ACHN (cell line): ENCODE measurements around the gene UBE2D3.
A peak's percentile ranks its signal among the peaks of the same experiment; 100 is the strongest.
"Not testable (repeated sequence)": the region's sequence is repeated elsewhere in the genome, so short reads cannot be mapped to it uniquely, and the experiment has no call there.

ENCODE experiments used
- DNase-seq: peaks from one replicate; pipeline ENCODE4 v3.0.0-alpha.2; 2015
- in situ Hi-C: cut with HindIII; loops from 2 replicates; pipeline ENCODE4 v1.10.0; 2017; ENCODE audit warnings: low sequenced_read_pairs, low pct_ligation_motif_present, low pct_unique_long_range_greater_than_20kb

Gene UBE2D3

GRCh38 chr4:102836596-102836995 lies 9.2 kb upstream of the UBE2D3 start:
- in situ Hi-C loops, result no loop called here

GRCh38 chr4:102832667-102833066 lies 5.3 kb upstream of the UBE2D3 start:
- in situ Hi-C loops, result no loop called here
- DNase-seq, result no peak

More at GRCh38 chr4:102836596-102836995, 9.2 kb upstream of the UBE2D3 start:
- DNase-seq, result no peak

GRCh38 chr4:102832105-102832504 lies 4.8 kb upstream of the UBE2D3 start:
- in situ Hi-C loops, result no loop called here
- no peak for DNase-seq

- no peak for DNase-seq
- in situ Hi-C loops, result no loop called here
These were observed 2.5 kb upstream of the UBE2D3 start for GRCh38 chr4:102829803-102830202.

GRCh38 chr4:102828497-102828808 lies 1.1 kb upstream of the UBE2D3 start:
- in situ Hi-C loops, result no loop called here
- no peak for DNase-seq

GRCh38 chr4:102827674-102828496 lies 534 bp upstream of the UBE2D3 start:
- in situ Hi-C loops, result no loop called here
- peak; percentile 99 for DNase-seq

GRCh38 chr4:102826105-102826889 lies 1.1 kb downstream of the UBE2D3 start:
- in situ Hi-C loops, result no loop called here
- DNase-seq, result no peak

- in situ Hi-C loops, result no loop called here
These were observed 1.9 kb downstream of the UBE2D3 start for GRCh38 chr4:102825261-102826091.

GRCh38 chr4:102824398-102824797 lies 3.0 kb downstream of the UBE2D3 start:
- no peak for DNase-seq
- in situ Hi-C loops, result no loop called here

More at GRCh38 chr4:102825261-102826091, 1.9 kb downstream of the UBE2D3 start:
- DNase-seq, result peak; percentile 56

GRCh38 chr4:102823897-102824296 lies 3.5 kb downstream of the UBE2D3 start:
- in situ Hi-C loops, result no loop called here
- no peak for DNase-seq

- no peak for DNase-seq
- in situ Hi-C loops, result no loop called here
These were observed 3.9 kb downstream of the UBE2D3 start for GRCh38 chr4:102823464-102823863.

- no peak for DNase-seq
- in situ Hi-C loops, result no loop called here
These were observed 7.6 kb downstream of the UBE2D3 start for GRCh38 chr4:102819588-102820365.

GRCh38 chr4:102819100-102819499 lies 8.3 kb downstream of the UBE2D3 start:
- in situ Hi-C loops, DNase-seq: not testable (repeated sequence)

GRCh38 chr4:102817613-102818268 lies 9.6 kb downstream of the UBE2D3 start:
- no peak for DNase-seq
- in situ Hi-C loops, result no loop called here

- DNase-seq, result no peak
- in situ Hi-C loops, result no loop called here
These were observed 10.2 kb downstream of the UBE2D3 start for GRCh38 chr4:102817021-102817605.

GRCh38 chr4:102815981-102816380 lies 11.4 kb downstream of the UBE2D3 start:
- in situ Hi-C loops, result no loop called here
- DNase-seq, result peak; percentile 79

- DNase-seq, result no peak
- in situ Hi-C loops, result no loop called here
These were observed 17.7 kb downstream of the UBE2D3 start for GRCh38 chr4:102809691-102810090.
